ENCODE results near the gene MLH3.

The MLH3 gene

GRCh38 chr14:75051556-75051899 lies 261 bp upstream of the MLH3 start:
- H3K9me3 ChIP-seq (ENCODE audit: control insufficient read depth, low read length), result no peaks in the 10 kb centered on the region
- peak overlapping the region; percentile 75 for H3K27ac ChIP-seq (ENCODE audit: insufficient read depth, low read length, poor library complexity, severe bottlenecking)
- H3K4me3 ChIP-seq (ENCODE audit: insufficient read depth, low read depth, low read length, poor library complexity, severe bottlenecking), result peak overlapping the region; percentile 76
- peaks cover 9% of the 10 kb centered on the region for H3K4me1 ChIP-seq (ENCODE audit: control insufficient read depth, insufficient read depth, low read length, poor library complexity, severe bottlenecking)
- no peak for DNase-seq
- no peaks in the 10 kb centered on the region for H3K27me3 ChIP-seq (replicated peaks; ENCODE audit: control insufficient read depth, insufficient read depth, low read length, poor library complexity, severe bottlenecking)
- H3K36me3 ChIP-seq (ENCODE audit: control insufficient read depth, insufficient read depth, low read length), result no peaks in the 10 kb centered on the region

- DNase-seq, result no peak
- no peaks in the 10 kb centered on the region for H3K36me3 ChIP-seq (ENCODE audit: control insufficient read depth, insufficient read depth, low read length)
Observed at GRCh38 chr14:75049731-75050201, 1.5 kb downstream of the MLH3 start.

GRCh38 chr14:75049136-75049535 lies 2.1 kb downstream of the MLH3 start:
- Histone ChIP-seq H3K4me1 (ENCODE audit: control insufficient read depth, insufficient read depth, low read length, poor library complexity, severe bottlenecking) (peaks cover 9% of the 10 kb centered on the region), H3K27ac (ENCODE audit: insufficient read depth, low read length, poor library complexity, severe bottlenecking) (no peak overlapping the region), H3K27me3 (replicated peaks; ENCODE audit: control insufficient read depth, insufficient read depth, low read length, poor library complexity, severe bottlenecking) (no peaks in the 10 kb centered on the region), H3K9me3 (ENCODE audit: control insufficient read depth, low read length) (no peaks in the 10 kb centered on the region), H3K36me3 (ENCODE audit: control insufficient read depth, insufficient read depth, low read length) (no peaks in the 10 kb centered on the region), H3K4me3 (ENCODE audit: insufficient read depth, low read depth, low read length, poor library complexity, severe bottlenecking) (no peak overlapping the region)
- DNase-seq, result no peak

More at GRCh38 chr14:75049731-75050201, 1.5 kb downstream of the MLH3 start:
- Histone ChIP-seq H3K4me1 (ENCODE audit: control insufficient read depth, insufficient read depth, low read length, poor library complexity, severe bottlenecking) (peaks cover 9% of the 10 kb centered on the region), H3K9me3 (ENCODE audit: control insufficient read depth, low read length) (no peaks in the 10 kb centered on the region), H3K27me3 (replicated peaks; ENCODE audit: control insufficient read depth, insufficient read depth, low read length, poor library complexity, severe bottlenecking) (no peaks in the 10 kb centered on the region), H3K27ac (ENCODE audit: insufficient read depth, low read length, poor library complexity, severe bottlenecking) (no peak overlapping the region), H3K4me3 (ENCODE audit: insufficient read depth, low read depth, low read length, poor library complexity, severe bottlenecking) (no peak overlapping the region)

- no peaks in the 10 kb centered on the region for H3K9me3 ChIP-seq (ENCODE audit: control insufficient read depth, low read length)
- H3K4me3 ChIP-seq (ENCODE audit: insufficient read depth, low read depth, low read length, poor library complexity, severe bottlenecking), result no peak overlapping the region
- H3K27me3 ChIP-seq (replicated peaks; ENCODE audit: control insufficient read depth, insufficient read depth, low read length, poor library complexity, severe bottlenecking), result no peaks in the 10 kb centered on the region
- H3K36me3 ChIP-seq (ENCODE audit: control insufficient read depth, insufficient read depth, low read length), result no peaks in the 10 kb centered on the region
- DNase-seq, result no peak
- no peak overlapping the region for H3K27ac ChIP-seq (ENCODE audit: insufficient read depth, low read length, poor library complexity, severe bottlenecking)
- H3K4me1 ChIP-seq (ENCODE audit: control insufficient read depth, insufficient read depth, low read length, poor library complexity, severe bottlenecking), result peaks cover 9% of the 10 kb centered on the region
Observed at GRCh38 chr14:75048101-75048500, 3.2 kb downstream of the MLH3 start.

- Histone ChIP-seq H3K27me3 (replicated peaks; ENCODE audit: control insufficient read depth, insufficient read depth, low read length, poor library complexity, severe bottlenecking) (no peaks in the 10 kb centered on the region), H3K36me3 (ENCODE audit: control insufficient read depth, insufficient read depth, low read length) (no peaks in the 10 kb centered on the region), H3K9me3 (ENCODE audit: control insufficient read depth, low read length) (no peaks in the 10 kb centered on the region), H3K4me3 (ENCODE audit: insufficient read depth, low read depth, low read length, poor library complexity, severe bottlenecking) (no peak overlapping the region), H3K27ac (ENCODE audit: insufficient read depth, low read length, poor library complexity, severe bottlenecking) (no peak overlapping the region), H3K4me1 (ENCODE audit: control insufficient read depth, insufficient read depth, low read length, poor library complexity, severe bottlenecking) (peaks cover 9% of the 10 kb centered on the region)
- no peak for DNase-seq
Observed at GRCh38 chr14:75047506-75047905, 3.8 kb downstream of the MLH3 start.

DNA sequence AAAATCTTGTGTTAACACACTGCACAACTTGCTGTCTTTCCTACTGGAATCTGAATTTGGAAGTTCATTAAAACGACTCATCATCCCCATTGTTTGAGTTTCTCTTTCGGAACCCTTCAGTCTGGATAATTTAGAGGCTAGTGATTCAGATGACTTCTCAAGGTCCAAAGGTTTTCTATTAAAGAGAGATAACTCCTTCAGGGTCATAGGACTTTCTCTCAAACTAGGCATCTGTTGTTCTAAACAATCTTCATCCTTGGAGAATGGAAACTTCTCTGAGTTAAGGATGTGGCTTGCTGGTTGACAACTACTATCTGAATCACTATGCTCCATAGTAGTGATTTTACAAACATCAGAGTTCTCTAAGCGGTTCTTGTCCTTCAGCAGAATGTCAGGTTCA lies 4.4 kb downstream of the MLH3 start:
- Histone ChIP-seq H3K27me3 (replicated peaks; ENCODE audit: control insufficient read depth, insufficient read depth, low read length, poor library complexity, severe bottlenecking) (no peaks in the 10 kb centered on the region), H3K9me3 (ENCODE audit: control insufficient read depth, low read length) (no peaks in the 10 kb centered on the region), H3K4me3 (ENCODE audit: insufficient read depth, low read depth, low read length, poor library complexity, severe bottlenecking) (no peak overlapping the region), H3K27ac (ENCODE audit: insufficient read depth, low read length, poor library complexity, severe bottlenecking) (no peak overlapping the region), H3K4me1 (ENCODE audit: control insufficient read depth, insufficient read depth, low read length, poor library complexity, severe bottlenecking) (peaks cover 9% of the 10 kb centered on the region), H3K36me3 (ENCODE audit: control insufficient read depth, insufficient read depth, low read length) (no peaks in the 10 kb centered on the region)
- no peak for DNase-seq

DNA sequence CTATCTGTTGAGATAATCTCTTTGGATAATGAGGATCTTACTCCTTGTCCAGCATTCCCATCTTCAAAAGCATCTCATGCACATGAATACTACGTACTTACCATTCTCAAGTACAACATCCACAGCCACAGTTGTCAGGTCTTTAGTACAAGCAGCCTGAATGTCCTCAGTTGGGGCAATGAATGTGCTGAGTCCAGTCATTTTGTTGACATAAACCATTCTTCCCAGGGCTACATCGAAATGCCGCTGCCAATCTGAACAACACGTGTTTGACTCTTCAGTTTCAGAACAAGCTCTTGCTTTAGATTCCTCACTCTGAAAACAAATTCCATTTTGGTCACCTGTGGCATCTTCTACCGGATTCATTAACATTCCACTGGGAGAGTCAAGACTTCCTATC lies 5.0 kb downstream of the MLH3 start:
- H3K27ac ChIP-seq (ENCODE audit: insufficient read depth, low read length, poor library complexity, severe bottlenecking), result no peak overlapping the region
- peaks cover 3% of the 10 kb centered on the region for H3K36me3 ChIP-seq (ENCODE audit: control insufficient read depth, insufficient read depth, low read length)
- peaks cover 9% of the 10 kb centered on the region for H3K4me1 ChIP-seq (ENCODE audit: control insufficient read depth, insufficient read depth, low read length, poor library complexity, severe bottlenecking)
- no peaks in the 10 kb centered on the region for H3K27me3 ChIP-seq (replicated peaks; ENCODE audit: control insufficient read depth, insufficient read depth, low read length, poor library complexity, severe bottlenecking)
- no peak overlapping the region for H3K4me3 ChIP-seq (ENCODE audit: insufficient read depth, low read depth, low read length, poor library complexity, severe bottlenecking)
- no peaks in the 10 kb centered on the region for H3K9me3 ChIP-seq (ENCODE audit: control insufficient read depth, low read length)
- DNase-seq, result no peak

DNA sequence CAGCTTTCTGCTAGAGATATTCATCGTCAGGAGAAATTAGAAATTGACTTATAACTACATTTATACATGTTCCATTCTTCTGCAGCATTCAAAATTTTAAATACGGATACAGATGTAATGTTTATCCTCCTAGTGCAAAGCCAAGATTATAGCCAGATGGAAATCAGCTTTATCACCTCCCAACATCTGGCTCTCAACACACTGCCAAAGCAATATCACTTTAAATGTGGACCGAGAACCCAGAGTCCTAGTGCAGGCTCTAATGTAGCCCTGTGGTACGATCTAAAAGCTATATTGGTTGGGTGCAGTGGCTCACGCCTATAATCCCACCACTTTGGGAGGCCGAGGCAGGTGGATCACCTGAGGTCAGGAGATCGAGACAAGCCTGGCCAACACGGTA lies 6.5 kb downstream of the MLH3 start:
- Histone ChIP-seq H3K27me3 (replicated peaks; ENCODE audit: control insufficient read depth, insufficient read depth, low read length, poor library complexity, severe bottlenecking) (no peaks in the 10 kb centered on the region), H3K4me1 (ENCODE audit: control insufficient read depth, insufficient read depth, low read length, poor library complexity, severe bottlenecking) (no peaks in the 10 kb centered on the region), H3K4me3 (ENCODE audit: insufficient read depth, low read depth, low read length, poor library complexity, severe bottlenecking) (no peak overlapping the region), H3K9me3 (ENCODE audit: control insufficient read depth, low read length) (no peaks in the 10 kb centered on the region), H3K36me3 (ENCODE audit: control insufficient read depth, insufficient read depth, low read length) (peaks cover 4% of the 10 kb centered on the region), H3K27ac (ENCODE audit: insufficient read depth, low read length, poor library complexity, severe bottlenecking) (no peak overlapping the region)
- DNase-seq, result no peak

DNA sequence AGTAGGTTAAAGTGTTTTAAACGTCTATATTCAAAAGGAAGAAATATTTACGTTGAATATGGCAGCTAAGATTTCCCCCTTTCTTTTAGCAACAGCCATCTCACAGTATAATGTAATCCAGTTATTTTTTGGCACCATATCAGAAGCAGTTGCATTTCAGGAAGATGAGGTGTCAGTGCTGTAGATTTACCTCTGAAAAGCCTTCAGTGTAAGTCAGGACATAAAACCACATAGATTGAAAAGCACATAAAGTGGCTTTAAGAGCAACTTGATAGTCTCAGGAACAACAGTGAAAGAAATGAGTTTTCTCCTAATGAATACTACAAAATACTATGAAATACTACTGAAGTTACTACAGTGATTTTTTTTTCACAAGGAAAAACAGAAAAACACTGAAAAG lies 6.9 kb downstream of the MLH3 start:
- H3K36me3 ChIP-seq (ENCODE audit: control insufficient read depth, insufficient read depth, low read length), result peaks cover 4% of the 10 kb centered on the region
- no peak overlapping the region for H3K4me3 ChIP-seq (ENCODE audit: insufficient read depth, low read depth, low read length, poor library complexity, severe bottlenecking)
- no peak overlapping the region for H3K27ac ChIP-seq (ENCODE audit: insufficient read depth, low read length, poor library complexity, severe bottlenecking)
- no peaks in the 10 kb centered on the region for H3K9me3 ChIP-seq (ENCODE audit: control insufficient read depth, low read length)
- no peak for DNase-seq
- no peaks in the 10 kb centered on the region for H3K4me1 ChIP-seq (ENCODE audit: control insufficient read depth, insufficient read depth, low read length, poor library complexity, severe bottlenecking)
- H3K27me3 ChIP-seq (replicated peaks; ENCODE audit: control insufficient read depth, insufficient read depth, low read length, poor library complexity, severe bottlenecking), result no peaks in the 10 kb centered on the region

DNA sequence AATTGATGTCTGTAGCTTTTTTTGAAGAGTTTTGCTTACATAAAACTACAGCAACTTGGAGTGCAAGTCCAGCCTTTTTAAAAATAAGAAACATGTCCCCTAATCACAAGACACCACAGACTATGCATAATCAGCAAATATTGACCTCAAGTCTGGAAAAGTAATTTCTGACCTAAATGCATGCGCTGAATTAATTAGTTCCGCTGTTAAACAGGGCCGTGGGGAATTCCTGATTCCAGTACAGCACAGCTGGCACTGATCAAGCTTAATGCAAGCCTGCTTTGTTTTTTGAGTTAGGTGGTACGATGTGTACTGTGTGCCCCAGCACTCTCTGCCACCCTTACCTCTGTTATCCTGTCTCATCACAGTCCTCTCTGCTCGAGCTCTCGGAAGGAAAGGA lies 9.2 kb downstream of the MLH3 start:
- no peak for DNase-seq
- Histone ChIP-seq H3K4me1 (ENCODE audit: control insufficient read depth, insufficient read depth, low read length, poor library complexity, severe bottlenecking) (no peaks in the 10 kb centered on the region), H3K27me3 (replicated peaks; ENCODE audit: control insufficient read depth, insufficient read depth, low read length, poor library complexity, severe bottlenecking) (no peaks in the 10 kb centered on the region), H3K27ac (ENCODE audit: insufficient read depth, low read length, poor library complexity, severe bottlenecking) (no peak overlapping the region), H3K36me3 (ENCODE audit: control insufficient read depth, insufficient read depth, low read length) (peaks cover 9% of the 10 kb centered on the region), H3K4me3 (ENCODE audit: insufficient read depth, low read depth, low read length, poor library complexity, severe bottlenecking) (no peak overlapping the region), H3K9me3 (ENCODE audit: control insufficient read depth, low read length) (no peaks in the 10 kb centered on the region)

- no peaks in the 10 kb centered on the region for H3K4me1 ChIP-seq (ENCODE audit: control insufficient read depth, insufficient read depth, low read length, poor library complexity, severe bottlenecking)
- no peak overlapping the region for H3K27ac ChIP-seq (ENCODE audit: insufficient read depth, low read length, poor library complexity, severe bottlenecking)
- no peaks in the 10 kb centered on the region for H3K9me3 ChIP-seq (ENCODE audit: control insufficient read depth, low read length)
- DNase-seq, result no peak
- no peak overlapping the region for H3K4me3 ChIP-seq (ENCODE audit: insufficient read depth, low read depth, low read length, poor library complexity, severe bottlenecking)
- H3K27me3 ChIP-seq (replicated peaks; ENCODE audit: control insufficient read depth, insufficient read depth, low read length, poor library complexity, severe bottlenecking), result no peaks in the 10 kb centered on the region
- peaks cover 9% of the 10 kb centered on the region for H3K36me3 ChIP-seq (ENCODE audit: control insufficient read depth, insufficient read depth, low read length)
Observed at GRCh38 chr14:75041613-75042012, 9.7 kb downstream of the MLH3 start.

All from effector memory CD4-positive, alpha-beta T cell (primary cell).